Stimulated activated CD8-positive, alpha-beta memory T cell treated with anti-CD3 and anti-CD28 coated beads, Interleukin-15, amount 100 ng/mL, for 48 hours (primary cell): ENCODE results near the gene ADAMTSL3.

Experiments
- DNase-seq, 2 donors: peaks; one replicate each; pipeline ENCODE4 v3.0.0-alpha.2; 2020; ENCODE audit warnings: low read depth in 2 of 2

ADAMTSL3 gene

DNA sequence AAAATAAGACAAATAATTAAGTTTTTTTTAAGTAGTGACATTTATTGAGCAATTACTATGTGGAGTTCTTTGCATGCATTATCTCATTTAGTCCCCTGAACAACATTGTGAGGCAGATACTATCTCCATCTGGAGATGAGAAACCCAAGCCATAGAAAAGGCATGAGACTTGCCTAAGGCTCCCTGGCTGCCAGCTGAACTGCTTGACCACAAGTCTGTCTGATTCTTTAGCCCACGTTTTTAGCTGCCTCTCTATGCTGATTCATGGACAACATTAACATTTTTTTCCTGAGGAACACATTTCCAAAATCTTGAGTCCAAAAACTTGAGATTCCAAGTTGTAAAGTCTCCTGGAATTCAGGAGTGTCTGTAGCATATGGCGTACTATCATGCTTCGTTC lies 318.1 kb downstream of the ADAMTSL3 start:
- no peak for DNase-seq

DNA sequence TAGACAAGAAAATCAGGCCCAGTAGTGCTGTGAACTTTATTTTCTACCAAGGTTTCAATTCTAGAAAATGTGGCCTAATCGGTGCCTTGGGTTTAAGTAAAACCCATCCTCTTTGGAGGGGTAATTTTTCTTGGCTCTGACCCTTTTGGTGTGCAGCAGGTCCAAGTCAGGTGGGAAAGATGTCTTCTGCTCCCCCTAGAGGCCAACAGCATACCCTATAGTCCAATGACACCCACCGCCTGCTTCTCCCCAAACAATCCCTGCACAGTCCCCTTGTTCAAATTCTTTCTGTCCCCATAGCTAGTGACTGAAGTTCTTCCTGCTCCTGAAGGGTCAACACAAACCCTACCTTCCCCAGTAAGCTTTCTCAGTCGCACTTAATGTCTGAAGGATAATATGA lies 319.9 kb downstream of the ADAMTSL3 start:
- no peak for DNase-seq

DNA sequence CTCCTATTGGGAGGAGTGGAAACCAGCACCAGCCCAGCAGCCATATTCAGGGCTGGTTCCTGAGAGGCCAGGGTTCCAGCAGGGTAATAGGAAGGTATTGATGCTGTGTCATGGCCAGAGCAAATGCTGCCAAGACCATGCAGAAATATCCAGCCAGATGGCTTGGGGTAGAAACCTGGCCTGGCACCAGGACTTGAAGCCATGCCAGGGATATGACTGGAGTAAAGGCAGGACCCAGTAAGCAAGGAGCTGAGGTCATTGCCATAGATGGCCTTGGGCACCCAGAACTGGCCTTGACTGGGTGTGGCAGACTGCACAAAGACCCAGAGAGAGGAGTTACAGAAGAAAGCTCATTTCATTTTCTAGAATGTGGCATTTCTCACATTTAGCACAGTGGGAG lies 324.1 kb downstream of the ADAMTSL3 start:
- no peak for DNase-seq

DNA sequence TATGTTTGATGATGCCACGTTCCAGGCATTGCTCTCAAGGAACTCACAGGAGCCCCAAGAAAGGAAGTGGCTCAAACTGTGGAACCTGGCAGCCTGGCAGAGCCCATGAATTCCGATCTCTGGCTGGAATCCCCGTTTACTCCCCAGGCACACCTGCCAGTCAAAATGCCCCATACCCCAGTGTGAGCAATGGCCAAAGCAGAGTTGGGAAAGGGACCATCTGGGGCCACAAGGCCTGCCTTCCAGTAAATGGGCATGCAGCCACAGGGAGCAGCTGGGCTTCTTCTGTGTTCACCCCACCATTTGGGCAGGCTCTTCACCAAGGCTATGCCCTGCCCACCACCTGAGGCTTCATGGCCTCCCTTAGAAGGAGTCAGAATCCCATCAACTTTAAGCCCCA lies 324.7 kb downstream of the ADAMTSL3 start:
- DNase-seq: no peak

DNA sequence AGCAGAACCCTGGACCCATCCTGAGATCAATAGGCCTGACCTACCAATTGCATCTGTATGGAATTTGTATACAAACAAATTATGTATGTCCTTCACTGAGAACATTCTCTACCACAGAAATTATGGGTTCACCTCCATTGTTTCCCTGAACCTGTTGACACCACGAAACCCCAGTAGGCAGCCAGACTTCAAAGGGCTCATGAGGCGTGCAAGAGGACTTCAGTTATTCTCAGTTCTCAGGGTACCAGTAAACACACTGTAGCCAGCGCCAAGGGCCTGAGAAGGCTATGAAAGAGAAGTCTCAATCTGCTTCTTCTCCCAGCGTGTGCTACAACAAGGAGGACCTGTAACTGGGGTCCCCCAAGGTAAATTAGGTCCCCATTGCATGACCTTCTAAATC lies 326.7 kb downstream of the ADAMTSL3 start:
- DNase-seq: no peak

DNA sequence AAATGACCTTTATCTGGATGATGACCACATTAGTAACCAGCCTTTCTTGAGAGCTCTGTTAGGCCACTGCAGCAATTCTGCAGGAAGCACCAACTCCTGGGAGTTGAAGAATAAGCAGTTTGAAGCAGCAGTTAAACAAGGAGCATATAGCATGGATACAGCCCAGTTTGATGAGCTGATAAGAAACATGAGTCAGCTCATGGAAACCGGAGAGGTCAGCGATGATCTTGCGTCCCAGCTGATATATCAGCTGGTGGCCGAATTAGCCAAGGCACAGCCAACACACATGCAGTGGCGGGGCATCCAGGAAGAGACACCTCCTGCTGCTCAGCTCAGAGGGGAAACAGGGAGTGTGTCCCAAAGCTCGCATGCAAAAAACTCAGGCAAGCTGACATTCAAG lies 328.8 kb downstream of the ADAMTSL3 start:
- DNase-seq: no peak

DNA sequence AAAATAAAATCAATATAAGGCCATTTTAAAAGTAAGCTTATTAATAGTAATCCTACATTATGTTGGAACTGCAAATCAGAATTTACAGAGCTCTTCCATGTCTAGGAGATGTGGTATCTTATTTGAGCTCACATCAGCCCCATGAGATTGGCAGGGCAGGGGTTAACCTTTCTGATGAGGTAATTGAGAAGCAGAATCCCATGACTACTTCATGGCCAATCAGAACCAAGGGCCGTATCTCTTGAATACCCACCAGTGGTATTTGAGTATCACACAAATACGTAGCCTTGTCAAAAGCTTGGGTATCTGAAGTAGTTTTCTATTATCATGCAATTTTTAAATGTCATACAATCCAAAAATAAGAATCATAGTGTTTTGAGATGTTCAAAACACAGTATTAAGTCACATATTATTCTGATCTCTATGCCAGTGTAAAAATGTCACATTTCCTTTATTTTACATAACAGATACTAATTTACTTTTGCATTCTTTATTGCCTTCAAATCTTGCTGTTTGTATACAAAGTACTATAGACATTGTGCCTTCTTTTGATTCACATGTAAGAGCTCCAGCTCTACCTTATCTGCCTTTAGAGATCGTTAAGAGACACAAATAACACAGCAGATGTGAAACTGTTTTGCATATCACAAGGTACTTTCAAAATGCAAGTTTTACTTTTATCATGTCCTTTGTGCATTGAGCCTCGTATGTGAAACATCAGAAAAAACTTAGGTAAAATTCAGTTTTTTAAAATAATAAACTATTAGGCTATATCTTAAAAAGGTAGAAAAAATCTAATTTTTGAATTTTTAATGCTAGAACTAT lies 329.9 kb downstream of the ADAMTSL3 start:
- DNase-seq: no peak

DNA sequence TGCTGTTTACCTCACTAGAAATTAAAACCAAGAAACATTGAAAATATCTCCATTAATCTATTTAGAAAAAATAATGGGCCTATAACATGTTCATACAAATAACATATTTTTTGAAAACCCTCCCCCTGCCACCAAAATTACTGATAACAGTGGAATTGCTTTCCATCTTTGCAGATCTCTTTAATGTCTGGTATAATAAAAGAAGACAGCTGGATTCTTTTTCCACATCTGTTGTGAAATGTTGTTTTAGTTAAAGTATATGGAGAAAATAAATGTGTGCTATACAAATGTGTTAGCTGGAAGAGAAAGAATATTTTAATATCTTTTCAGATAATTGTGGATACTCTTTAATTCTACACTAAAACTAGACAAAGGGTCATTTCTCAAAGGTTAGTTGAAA lies 330.7 kb downstream of the ADAMTSL3 start:
- no peak for DNase-seq

DNA sequence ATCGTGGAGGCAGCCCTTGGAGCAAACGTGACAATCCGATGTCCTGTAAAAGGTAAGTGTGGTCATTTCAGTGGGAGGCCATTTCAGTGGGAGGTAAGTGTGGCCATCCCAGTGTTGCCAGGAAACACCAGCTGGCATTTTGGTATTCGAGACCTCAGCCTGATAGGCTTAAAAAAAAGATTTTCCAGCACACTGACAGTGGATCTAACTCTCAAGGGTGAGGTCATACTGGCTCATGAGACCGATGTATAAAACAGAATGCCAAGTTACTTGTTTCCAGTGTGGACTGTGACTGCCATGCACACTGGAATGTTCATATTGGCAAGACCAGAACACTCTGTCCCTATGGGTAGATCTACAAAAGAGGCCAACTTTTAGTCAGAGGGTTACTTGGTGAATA lies 337.2 kb downstream of the ADAMTSL3 start:
- no peak for DNase-seq

DNA sequence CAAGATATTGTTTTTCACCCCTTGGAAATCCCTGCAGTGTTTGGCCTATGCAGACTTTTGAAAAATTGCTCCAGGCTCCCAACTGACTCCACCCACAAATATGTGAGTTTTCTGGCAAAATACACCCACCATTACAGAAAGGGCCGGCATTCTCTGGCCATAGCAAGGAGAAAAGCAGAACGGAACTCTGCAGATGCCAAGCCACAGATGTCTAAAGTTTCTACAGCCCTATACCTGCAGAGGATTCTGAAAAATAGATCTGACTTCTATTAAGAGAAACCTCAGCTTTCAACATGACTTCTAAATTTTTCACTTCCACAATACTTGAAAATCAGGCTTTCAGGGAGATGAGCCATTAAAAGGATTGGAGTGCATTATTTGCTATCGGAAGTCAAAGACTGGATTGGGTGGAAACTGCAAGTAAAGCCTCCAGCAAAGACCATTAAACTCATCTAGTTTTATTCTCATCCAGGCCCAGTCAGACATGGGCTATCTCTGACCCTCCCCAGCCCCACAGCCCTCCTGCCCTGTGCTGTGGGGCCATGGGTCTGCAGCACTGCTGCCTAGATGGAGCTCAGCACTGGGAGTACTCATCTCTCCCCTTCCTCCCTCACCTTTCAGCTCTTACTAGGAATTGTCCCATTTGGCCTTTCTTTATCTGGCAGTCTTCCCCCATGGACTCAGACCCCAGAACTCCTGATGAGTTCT lies 338.6 kb downstream of the ADAMTSL3 start:
- no peak for DNase-seq

DNA sequence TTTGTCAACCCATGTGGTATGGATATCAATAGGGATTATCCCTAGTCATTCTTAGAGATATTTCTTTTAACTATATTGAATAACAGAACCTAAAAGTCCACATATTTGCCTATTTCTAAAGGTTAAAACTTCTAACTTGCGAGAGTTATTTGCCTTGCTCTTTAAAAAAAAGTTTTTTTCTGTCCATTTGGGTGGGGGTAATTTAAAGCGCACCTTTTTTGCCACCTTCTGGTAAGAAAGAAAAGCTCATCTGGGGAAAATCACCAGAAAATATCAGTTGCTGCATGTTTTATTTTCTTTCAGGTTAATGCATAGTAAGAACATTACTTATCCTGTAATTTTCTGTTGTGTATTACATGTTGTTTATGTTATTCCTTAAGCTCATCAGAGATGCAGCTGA lies 339.7 kb downstream of the ADAMTSL3 start:
- no peak for DNase-seq

DNA sequence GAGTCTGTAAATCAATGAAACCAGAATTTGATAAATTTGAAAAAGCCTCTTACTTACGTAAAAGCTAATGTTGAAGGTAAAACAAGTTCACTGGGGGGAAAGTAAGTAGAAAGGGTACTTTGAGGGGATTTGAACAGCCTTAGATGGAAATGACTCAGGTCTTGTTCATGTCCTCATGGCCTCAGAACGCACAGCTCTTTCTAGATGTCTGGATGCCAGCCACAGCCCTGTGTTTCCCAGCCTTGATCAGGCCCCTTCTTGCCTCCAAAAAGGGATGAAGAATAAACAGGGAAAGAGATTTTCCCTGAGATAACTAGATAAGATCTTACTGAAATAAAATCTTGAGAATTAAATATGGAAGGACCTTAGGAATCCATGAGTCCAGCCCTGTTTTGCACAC lies 344.6 kb downstream of the ADAMTSL3 start:
- DNase-seq: no peak

DNA sequence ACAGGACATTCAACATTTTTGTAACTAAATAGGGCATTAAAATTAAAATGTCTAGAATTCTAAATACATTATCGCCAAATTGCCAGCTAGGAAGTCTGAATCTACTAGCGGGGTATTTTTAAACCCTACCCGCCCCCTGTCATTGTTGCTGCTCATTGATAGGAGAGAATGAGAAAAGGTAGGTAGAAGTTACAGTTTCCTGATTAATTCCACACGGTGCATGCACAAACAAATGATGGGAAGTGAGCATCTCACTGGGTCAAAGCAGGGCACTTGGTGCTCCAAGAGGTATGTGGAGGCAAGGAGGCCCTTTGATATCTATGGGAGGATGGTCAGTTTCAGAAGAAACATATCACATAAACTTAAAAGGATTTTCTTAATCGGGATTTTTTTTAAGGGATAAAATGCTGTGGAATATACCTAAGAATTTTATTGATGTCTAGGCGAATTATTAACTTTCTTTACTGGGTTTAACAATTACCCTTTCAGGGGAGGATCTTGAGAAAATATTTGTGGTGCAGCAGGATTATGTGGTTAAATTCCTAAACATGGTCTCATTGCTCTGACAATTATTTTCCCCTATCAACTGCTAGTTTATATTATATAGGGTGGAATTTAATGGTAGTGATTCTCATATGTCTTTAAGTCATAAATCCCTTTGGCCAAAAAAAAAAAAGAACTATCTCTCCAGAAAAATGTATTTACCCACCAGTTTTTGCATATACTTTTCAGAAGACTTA lies 345.6 kb downstream of the ADAMTSL3 start:
- no peak for DNase-seq

DNA sequence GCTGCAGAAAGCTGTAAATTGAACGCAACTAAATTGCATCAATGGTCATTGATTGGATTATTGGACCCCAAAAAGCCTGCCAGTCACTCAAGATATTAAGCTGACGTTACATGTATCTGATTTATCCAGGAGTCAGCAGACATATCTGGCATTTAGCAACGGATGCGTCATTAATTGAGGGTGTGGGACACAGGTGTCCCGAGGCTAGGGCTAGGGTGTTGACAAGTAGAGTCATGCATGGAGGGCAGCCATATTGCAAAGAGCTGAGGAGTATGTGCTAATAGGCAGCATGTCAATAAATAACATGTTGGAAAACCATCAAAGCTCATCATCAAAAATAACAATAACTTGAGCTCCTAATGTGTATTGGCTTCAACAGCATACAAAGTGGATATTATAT lies 347.1 kb downstream of the ADAMTSL3 start:
- no peak for DNase-seq

DNA sequence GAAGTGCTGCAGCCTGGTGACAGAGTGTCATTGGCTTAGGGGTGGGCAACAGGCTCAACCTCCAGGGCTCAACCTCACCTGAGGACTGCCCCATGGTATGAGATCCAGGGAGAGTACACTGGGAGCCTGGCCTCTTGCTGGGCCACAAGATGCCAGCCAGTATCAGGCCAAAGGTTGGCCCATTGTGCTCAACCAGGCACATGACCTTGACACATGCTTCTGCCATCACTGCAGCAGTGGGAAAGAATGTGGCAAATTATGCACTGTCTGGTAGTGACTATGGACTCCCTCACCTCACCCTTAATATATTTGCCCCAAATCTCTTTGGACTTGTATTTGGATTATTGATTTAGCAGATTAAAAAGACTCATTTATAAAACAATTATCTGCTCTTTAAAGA lies 347.7 kb downstream of the ADAMTSL3 start:
- DNase-seq: no peak

DNA sequence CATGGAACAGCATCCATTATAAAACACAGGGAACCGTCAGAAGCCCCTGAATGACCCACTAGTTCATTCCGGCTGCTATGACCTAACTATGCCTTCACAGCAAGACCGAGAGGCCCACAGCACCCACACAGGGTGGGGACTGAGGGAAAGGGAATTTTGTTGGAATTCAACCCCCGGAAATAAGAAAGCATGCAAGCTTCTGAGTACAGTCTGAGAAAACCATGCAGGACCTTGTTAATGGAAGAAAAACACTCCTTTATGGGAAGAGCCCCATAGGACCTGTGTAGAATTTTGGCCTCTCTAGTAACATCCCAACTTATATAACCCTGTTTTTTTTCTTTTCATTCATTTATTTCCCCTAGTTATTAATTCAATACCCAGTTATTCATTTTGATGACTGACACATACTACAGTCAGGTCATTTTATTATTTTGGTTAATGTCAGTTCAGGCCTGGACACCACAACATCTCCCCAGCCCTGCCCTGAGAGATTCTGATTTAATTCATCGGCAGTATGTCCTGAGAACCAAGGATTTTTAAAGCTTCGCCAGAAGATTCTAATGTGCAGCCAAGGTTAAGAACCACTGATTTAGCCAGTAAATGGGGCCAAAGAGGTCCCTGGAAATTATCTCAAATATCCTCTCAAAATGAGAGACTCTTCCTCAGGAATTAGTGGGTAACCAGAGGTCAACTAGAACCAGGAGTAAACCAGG lies 350.0 kb downstream of the ADAMTSL3 start:
- DNase-seq: no peak

DNA sequence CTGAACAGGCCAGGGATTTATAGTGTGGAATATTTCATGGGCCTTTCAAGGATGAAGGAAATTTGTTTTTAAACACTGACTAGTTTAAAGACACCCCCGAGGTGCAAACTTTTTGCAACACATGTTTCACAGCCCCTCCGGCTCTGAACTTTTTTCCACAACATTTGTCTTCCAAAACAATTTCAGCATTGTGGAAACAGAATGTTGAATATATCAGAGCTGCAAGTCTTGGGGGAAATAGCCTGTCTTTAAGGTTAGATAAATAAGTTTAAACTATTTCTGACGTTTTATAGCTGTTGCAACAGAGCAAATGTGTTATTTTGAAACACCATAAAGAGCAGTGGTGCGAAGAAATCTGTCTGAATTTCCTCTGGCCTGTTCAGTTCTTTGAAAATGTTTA lies 352.5 kb downstream of the ADAMTSL3 start:
- no peak for DNase-seq

DNA sequence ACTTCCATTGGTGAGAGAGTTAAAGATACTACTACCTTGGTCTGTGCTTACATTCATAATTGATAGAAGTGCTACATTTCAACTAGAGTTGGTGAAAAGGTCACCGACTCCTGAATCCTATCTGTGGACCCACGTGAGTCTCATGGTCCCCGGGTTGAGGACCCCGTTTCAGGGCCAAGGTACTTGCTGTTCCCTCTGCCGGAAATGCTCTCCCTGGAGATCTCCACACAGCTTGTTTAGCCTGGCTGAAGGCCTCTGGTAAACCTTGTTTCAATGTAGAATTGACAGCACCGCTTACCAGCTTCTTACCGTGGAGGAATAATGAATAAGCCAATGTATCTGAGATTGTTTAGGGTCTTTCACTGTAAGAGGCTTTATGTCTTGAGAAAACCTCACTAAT lies 355.7 kb downstream of the ADAMTSL3 start:
- DNase-seq: no peak

DNA sequence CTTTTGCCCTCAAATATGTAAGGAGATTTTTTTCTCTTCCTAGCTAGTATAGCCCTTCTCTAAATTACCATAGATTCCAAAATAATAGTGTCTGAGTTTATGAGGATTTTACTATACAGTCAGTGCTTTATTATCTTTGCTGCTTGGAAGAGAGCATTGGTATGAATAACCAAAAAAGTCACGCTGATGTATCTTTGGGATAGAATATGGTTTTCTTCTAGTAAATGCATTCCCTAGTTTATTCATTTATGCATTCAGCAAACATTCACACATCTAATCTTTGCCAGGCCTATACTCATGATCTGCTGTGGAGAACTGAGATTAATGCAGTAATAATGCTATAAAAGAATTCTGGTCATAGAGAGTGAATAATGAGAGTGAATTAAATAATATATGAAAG lies 356.3 kb downstream of the ADAMTSL3 start:
- no peak for DNase-seq

DNA sequence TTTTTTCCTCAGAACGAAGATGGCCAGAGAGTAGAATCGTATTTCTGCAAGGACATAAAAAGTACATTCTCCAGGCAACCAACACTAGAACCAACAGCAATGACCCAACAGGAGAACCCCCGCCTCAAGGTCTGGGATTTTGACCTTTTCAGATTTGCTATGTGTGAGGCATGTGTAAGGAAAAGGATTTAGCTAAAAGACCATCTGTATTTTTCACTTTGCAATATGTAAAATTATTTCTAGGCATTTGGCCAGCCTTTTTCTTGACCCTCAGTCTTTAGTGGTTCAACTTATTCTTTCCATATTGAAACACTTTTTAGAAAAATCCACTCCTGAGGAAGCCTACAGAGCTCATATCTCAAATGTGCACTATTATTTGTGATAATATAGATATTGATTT lies 362.4 kb downstream of the ADAMTSL3 start:
- no peak for DNase-seq

DNA sequence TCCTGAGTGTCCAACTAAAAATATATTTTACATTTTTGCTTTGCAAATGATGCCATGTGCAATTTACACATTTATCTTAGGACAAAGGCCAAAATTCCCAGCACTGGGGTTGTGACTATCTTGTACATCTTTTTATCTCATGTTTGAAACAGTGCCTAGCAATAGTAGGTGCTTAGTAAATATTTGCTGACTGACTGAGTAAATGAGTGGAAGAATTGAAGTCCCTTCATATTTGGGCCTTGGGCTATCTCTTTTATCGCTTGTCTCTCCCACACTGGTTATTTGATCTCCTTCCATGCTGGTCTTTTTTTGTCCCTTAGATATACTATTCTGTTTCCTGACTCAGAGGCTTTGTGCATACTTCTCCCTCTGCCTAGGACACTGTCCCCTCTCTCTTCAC lies 368.6 kb downstream of the ADAMTSL3 start:
- no peak for DNase-seq

DNA sequence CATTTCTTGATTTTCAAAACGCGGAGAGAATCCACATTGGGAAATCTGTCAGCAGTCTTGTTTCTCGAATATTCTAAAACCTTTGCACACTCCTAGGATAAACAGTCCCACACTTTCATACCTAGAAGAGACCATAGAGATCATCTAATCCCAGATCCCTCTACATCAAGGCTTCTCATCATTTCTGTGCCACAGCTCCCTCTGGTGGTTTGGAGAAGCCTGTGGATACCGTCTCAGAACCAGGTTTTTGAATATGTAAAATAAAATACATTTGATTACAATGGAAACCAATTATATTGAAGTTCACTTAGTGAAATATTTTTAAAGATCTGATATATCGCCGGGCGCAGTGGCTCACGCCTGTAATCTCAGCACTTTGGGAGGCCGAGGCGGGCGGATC lies 369.7 kb downstream of the ADAMTSL3 start:
- peak in 1 of 2 donors; percentile 2 for DNase-seq
